Activated CD4-positive, CD25-positive, alpha-beta regulatory T cell treated with anti-CD3 and anti-CD28 coated beads, Interleukin-2, amount 50 U/mL, for 16 hours (primary cell): ENCODE measurements around the gene RASGRF2.
A peak's percentile ranks its signal among the peaks of the same experiment; 100 is the strongest.
"Not testable (repeated sequence)": the region's sequence is repeated elsewhere in the genome, so short reads cannot be mapped to it uniquely, and the experiment has no call there.

Experiments
- DNase-seq: peaks from one replicate; pipeline ENCODE4 v3.0.0-alpha.2; 2020; ENCODE audit warnings: low read depth, low spot score

The RASGRF2 gene

GRCh38 chr5:80982093-80982492 lies 21.9 kb downstream of the RASGRF2 start:
- no peak for DNase-seq

GRCh38 chr5:80985600-80986228 lies 25.6 kb downstream of the RASGRF2 start:
- DNase-seq: no peak

GRCh38 chr5:80986382-80986781 lies 26.2 kb downstream of the RASGRF2 start:
- no peak for DNase-seq

GRCh38 chr5:80987078-80987766 lies 27.1 kb downstream of the RASGRF2 start:
- no peak for DNase-seq

GRCh38 chr5:80988419-80988935 lies 28.3 kb downstream of the RASGRF2 start:
- DNase-seq: no peak

- no peak for DNase-seq
These were observed 29.7 kb downstream of the RASGRF2 start for GRCh38 chr5:80989883-80990282.

GRCh38 chr5:80990527-80990926 lies 30.4 kb downstream of the RASGRF2 start:
- DNase-seq: no peak

- no peak for DNase-seq
These were observed 30.8 kb downstream of the RASGRF2 start for GRCh38 chr5:80990971-80991370.

GRCh38 chr5:80995908-80996307 lies 35.7 kb downstream of the RASGRF2 start:
- no peak for DNase-seq

- no peak for DNase-seq
These were observed 38.4 kb downstream of the RASGRF2 start for GRCh38 chr5:80998590-80998979.

- no peak for DNase-seq
These were observed 43.7 kb downstream of the RASGRF2 start for GRCh38 chr5:81003811-81004386.

GRCh38 chr5:81005708-81006107 lies 45.5 kb downstream of the RASGRF2 start:
- DNase-seq: no peak

- no peak for DNase-seq
These were observed 46.1 kb downstream of the RASGRF2 start for GRCh38 chr5:81006231-81006630.

GRCh38 chr5:81006947-81007636 lies 46.9 kb downstream of the RASGRF2 start:
- peak; percentile 25 for DNase-seq

- no peak for DNase-seq
These were observed 47.5 kb downstream of the RASGRF2 start for GRCh38 chr5:81007637-81008027.

GRCh38 chr5:81010336-81011169 lies 50.4 kb downstream of the RASGRF2 start:
- no peak for DNase-seq

- no peak for DNase-seq
These were observed 54.2 kb downstream of the RASGRF2 start for GRCh38 chr5:81014348-81014747.

- DNase-seq: no peak
These were observed 56.0 kb downstream of the RASGRF2 start for GRCh38 chr5:81016116-81016515.

GRCh38 chr5:81017320-81017719 lies 57.2 kb downstream of the RASGRF2 start:
- DNase-seq: no peak

- DNase-seq: not testable (repeated sequence)
These were observed 58.4 kb downstream of the RASGRF2 start for GRCh38 chr5:81018608-81019007.

GRCh38 chr5:81019748-81020147 lies 59.6 kb downstream of the RASGRF2 start:
- DNase-seq: no peak
